ENCODE results near the gene ZNF189. TPM values are rescaled to one million over a fixed set of nuclear protein-coding genes. Genes with fewer than 3 reads are reported as not detected.

Gene ZNF189
- total RNA-seq, 1 donor from 2014 or later: 21.9 TPM

GRCh38 chr9:101354765-101355708 lies 43.6 kb upstream of the ZNF189 start:
- Histone ChIP-seq H3K4me1 (no peaks in the 10 kb centered on the region), H3K36me3 (no peaks in the 10 kb centered on the region), H3K27me3 (no peaks in the 10 kb centered on the region), H3K9me3 (no peaks in the 10 kb centered on the region), H3K27ac (no peak overlapping the region), H3K4me3 (no peak overlapping the region)
- DNase-seq (no peak), ATAC-seq (no peak)
- TF ChIP-seq CTCF (IDR thresholded peaks at IDR 0.05): no peak
- intact Hi-C loops (cut with DNase I): no loop called here

- intact Hi-C loops (cut with DNase I): no loop called here
- H3K9me3 ChIP-seq: no peaks in the 10 kb centered on the region
- no peaks in the 10 kb centered on the region for H3K36me3 ChIP-seq
- DNase-seq (no peak), ATAC-seq (no peak)
- no peak for TF ChIP-seq CTCF (IDR thresholded peaks at IDR 0.05)
- H3K27me3 ChIP-seq: no peaks in the 10 kb centered on the region
- no peak overlapping the region for H3K4me3 ChIP-seq
- no peaks in the 10 kb centered on the region for H3K4me1 ChIP-seq
- H3K27ac ChIP-seq: no peak overlapping the region
Observed at GRCh38 chr9:101356619-101357018, 42.0 kb upstream of the ZNF189 start.

- intact Hi-C loops (cut with DNase I): no loop called here
- H3K27ac ChIP-seq: no peak overlapping the region
- ATAC-seq: no peak
- TF ChIP-seq CTCF (IDR thresholded peaks at IDR 0.05): no peak
- H3K4me1 ChIP-seq: no peaks in the 10 kb centered on the region
- no peaks in the 10 kb centered on the region for H3K36me3 ChIP-seq
- H3K9me3 ChIP-seq: no peaks in the 10 kb centered on the region
- H3K4me3 ChIP-seq: no peak overlapping the region
- no peak for DNase-seq
- no peaks in the 10 kb centered on the region for H3K27me3 ChIP-seq
Observed at GRCh38 chr9:101359679-101360078, 39.0 kb upstream of the ZNF189 start.

- Histone ChIP-seq H3K4me1 (no peaks in the 10 kb centered on the region), H3K9me3 (no peaks in the 10 kb centered on the region), H3K27me3 (no peaks in the 10 kb centered on the region), H3K27ac (no peak overlapping the region), H3K4me3 (no peak overlapping the region), H3K36me3 (no peaks in the 10 kb centered on the region)
- ATAC-seq (no peak), DNase-seq (no peak)
- intact Hi-C loops (cut with DNase I): no loop called here
- no peak for TF ChIP-seq CTCF (IDR thresholded peaks at IDR 0.05)
Observed at GRCh38 chr9:101360647-101361046, 38.0 kb upstream of the ZNF189 start.

- Histone ChIP-seq H3K4me1 (no peaks in the 10 kb centered on the region), H3K27me3 (no peaks in the 10 kb centered on the region), H3K4me3 (no peak overlapping the region), H3K36me3 (no peaks in the 10 kb centered on the region), H3K27ac (no peak overlapping the region), H3K9me3 (no peaks in the 10 kb centered on the region)
- TF ChIP-seq CTCF (IDR thresholded peaks at IDR 0.05): no peak
- DNase-seq (no peak), ATAC-seq (no peak)
- intact Hi-C loops (cut with DNase I): no loop called here
Observed at GRCh38 chr9:101362450-101362849, 36.2 kb upstream of the ZNF189 start.

Data from upper lobe of right lung (tissue), 1 donor.